ENCODE measurements around the gene NFS1. TPM values are rescaled to one million over a fixed set of nuclear protein-coding genes. Genes with fewer than 3 reads are reported as not detected.
"Not testable (repeated sequence)": the region's sequence is repeated elsewhere in the genome, so short reads cannot be mapped to it uniquely, and the experiment has no call there.

The NFS1 gene
- polyA plus RNA-seq, 3 donors = 16.9 to 34.6 (median 17.6) TPM

DNA sequence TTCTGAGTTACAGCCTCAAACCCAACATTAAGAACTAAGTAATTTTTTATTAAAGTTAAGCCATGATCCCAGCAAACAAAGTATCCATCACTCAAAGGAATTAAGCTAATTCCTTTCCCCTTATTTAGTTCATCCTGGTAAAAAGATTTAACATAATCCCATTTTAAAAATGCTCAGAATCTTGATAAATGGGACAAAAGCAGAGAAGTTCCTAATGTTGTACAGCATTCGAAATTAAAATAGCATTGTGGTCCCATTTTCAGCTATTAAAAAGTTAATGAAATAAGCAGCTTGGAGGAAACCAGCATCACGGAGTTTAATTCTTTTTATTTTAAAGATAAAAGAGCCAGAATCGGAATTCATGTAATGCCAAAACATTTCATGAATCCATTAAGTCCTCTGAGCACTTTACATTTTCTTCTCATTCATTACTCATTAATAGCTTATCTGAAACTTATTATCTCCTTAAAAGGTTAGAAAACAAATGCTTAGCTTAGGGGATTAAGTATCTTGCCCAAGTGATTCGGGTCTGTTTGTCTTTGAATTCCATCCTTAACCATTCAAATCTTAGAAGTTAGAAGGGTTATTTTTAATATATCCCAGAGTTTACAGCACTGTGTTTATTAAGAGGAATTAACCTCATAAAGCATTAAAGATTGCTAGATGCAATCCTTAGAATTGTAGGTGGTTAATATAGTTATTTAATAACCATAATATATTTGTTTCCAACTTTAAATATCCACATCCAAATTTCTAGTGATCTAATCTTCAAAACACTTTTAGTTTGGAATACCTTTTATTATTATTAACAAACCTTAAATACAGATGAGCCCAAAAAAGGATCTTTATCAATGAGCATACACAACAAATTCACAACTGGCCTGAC is 31.7 kb upstream of the NFS1 start:
- H3K27ac ChIP-seq (ENCODE audit: low read depth, low read length) = no peak overlapping the region
- WGBS, 3 donors = 25 to 56% (median 50%) methylated on average over 4 of the region's 4 CpGs

DNA sequence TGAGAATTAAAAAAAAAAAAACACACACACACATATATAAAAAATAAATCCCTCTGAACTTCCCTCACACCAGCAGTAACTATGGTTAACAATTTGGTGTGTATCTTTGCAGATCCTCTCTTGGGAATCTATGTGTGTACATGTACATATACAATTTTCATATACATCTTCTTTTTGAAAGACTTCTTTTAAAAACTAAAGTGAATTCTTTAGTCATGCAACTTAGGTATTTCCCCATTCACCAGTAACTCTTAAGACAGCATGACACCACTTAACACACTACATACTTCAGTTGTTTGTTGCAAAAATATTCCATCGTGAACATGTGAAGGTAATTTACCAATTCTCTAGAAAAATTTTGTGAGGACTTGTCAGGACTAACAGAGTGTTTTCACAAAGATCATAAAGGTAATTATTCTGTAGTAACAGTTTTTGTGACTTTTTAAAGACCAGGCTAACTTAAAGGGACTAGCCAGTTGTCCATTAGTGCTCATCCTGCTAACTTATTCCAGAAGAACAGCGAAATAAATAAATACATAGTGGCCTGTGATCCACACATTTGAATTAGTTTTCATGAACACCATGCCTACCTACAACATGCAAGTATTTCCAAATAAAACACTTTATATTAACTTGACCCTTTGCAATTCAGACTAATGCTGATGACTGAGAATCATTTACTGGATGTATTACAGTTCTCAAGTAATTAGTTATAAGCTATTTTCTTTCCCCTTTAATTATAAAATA is 30.9 kb upstream of the NFS1 start:
- 67 to 78% (median 77%) methylated on average over 2 of the region's 2 CpGs for WGBS, 3 donors
- H3K27ac ChIP-seq (ENCODE audit: low read depth, low read length) = no peak overlapping the region

GRCh38 chr20:35729283-35729807 is 30.2 kb upstream of the NFS1 start:
- 71 to 87% (median 80%) methylated on average over 7 of the region's 7 CpGs for WGBS, 3 donors

DNA sequence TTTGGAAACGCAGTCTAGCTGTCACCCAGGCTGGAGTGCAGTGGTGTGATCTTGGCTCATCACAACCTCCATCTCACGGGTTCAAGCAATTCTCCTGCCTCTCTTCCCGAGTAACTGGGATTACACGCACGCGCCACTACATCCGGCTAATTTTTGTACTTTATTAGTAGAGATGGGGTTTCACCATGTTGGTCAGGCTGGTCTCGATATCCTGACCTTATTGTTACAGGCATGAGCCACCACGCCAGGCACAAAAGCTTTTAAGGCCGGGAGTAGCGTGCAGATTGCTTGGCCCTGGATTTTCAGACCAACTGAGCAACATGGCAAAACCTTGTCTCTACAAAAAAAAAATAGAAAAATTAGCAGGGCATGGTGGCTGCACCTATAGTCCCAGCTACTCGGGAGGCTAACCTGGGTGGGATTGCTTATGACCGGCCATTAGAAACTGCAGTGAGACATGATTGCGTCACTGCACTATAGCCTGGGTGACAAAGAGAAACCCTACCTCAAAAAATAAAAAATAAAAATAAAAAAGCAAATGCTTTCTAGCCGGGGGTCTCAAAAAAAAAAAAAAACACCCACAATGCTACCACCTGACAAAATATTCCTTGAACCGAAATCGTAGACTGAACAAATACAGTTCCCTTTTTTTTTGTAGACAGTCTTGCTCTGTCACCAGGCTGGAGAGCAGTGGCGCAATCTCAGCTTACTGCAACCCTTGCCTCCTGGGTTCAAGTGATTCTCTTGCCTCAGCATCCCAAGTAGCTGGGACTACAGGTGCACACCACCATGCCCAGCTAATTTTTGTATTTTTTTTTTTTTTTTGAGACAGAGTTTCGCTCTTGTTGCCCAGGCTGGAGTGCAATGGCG is 27.9 kb upstream of the NFS1 start:
- WGBS, 3 donors = 87 to 96% (median 93%) methylated on average over 20 of the region's 20 CpGs
- H3K27ac ChIP-seq (ENCODE audit: low read depth, low read length) = no peak overlapping the region

More at GRCh38 chr20:35729283-35729807, 30.2 kb upstream of the NFS1 start:
- H3K27ac ChIP-seq (ENCODE audit: low read depth, low read length) = no peak overlapping the region

DNA sequence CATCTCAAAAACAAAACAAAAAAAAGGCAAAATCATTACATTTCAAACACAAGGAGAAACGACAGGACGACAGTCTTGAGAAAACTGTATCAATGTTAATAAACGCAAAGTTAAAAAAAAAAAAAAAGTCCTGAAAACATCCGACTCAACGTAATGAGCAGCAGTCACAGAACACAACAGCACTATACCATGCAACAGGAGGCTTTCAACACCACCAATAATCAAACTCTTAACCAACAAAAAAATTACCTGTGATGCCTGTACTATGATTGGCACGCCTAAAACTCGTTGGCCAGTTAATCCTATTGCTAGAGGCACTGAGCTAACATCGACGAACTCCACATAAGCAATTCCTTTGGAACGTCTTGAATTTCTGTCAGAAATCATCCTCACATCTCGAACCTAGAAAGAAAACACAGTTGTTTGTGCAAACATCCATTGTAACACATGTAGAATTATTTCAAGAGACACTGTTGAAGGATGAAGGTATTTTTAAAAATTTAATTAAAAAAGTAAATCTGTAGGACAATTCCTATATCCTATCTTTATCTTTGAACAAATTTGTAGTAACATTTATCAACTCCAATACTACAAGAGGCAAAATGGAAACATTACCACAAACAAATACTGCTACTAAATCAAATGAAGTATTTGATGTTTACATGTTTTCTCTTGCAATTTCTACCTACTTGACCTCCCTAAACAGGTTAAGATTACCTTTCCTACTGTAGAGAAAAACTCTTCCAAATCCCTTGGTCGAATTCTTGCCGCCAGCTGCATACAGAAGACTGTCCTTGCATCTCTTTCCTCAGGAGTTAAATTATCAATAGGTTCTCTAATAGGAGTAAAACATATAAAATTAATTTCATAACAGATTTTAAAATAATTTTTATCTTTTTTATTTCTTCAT is 25.4 kb upstream of the NFS1 start:
- WGBS, 3 donors = 83 to 88% (median 84%) methylated on average over 13 of the region's 13 CpGs
- no peak overlapping the region for H3K27ac ChIP-seq (ENCODE audit: low read depth, low read length)

DNA sequence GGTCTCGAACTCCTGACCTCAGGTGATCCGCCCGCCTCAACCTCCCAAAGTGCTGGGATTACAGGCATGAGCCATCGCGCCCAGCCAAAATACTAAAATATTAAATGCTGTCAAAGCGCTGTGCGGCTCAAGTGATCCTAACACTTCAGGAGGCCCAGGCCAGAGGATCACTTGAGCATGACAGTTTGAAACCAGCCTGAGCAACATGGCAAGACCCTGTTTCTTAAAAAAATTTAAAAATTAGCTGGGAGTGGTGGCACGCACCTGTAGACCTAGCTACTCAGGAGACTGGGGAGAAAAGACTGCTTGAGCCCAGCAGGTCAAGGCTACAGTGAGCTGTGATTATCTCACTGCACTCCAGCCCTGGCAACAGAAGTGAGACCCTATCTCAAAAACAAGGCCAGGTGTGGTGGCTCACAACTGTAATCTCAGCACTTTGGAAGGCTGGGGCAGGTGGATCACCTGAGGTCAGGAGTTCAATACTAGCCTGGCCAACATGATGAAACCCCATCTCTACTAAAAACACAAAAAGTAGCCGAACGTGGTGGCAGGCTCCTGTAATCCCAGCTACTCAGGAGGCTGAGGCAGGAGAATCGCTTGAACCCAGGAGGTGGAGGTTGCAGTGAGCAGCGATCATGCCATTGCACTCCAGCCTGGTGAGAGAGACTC is 24.6 kb upstream of the NFS1 start:
- 87 to 97% (median 96%) methylated on average over 12 of the region's 12 CpGs for WGBS, 3 donors
- H3K27ac ChIP-seq (ENCODE audit: low read depth, low read length) = not testable (repeated sequence)

- WGBS, 3 donors = 72 to 87% (median 77%) methylated on average over 4 of the region's 4 CpGs
Observed at GRCh38 chr20:35723275-35723639, 24.1 kb upstream of the NFS1 start.

DNA sequence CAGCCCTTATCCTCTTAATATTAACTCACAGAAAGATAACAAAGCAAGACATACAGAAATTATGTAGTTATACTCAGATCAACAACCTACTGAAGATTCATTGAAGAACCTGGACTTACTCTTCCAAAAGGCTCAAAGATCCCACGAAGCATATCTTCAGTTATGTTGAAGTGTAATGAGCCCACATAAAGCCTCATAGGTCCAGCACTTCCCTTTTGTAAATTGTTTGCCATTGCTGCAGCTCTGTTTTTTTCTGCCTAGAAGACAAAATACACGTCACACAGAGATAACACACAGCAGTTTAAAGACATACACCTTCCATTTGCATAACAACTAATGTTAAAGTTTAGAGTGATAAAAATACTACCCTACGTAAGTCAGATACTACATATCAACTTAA is 22.5 kb upstream of the NFS1 start:
- WGBS, 3 donors = 45 to 82% (median 78%) methylated on average over 3 of the region's 3 CpGs
- H3K27ac ChIP-seq (ENCODE audit: low read depth, low read length) = no peak overlapping the region

More at GRCh38 chr20:35723275-35723639, 24.1 kb upstream of the NFS1 start:
- H3K27ac ChIP-seq (ENCODE audit: low read depth, low read length) = not testable (repeated sequence)

DNA sequence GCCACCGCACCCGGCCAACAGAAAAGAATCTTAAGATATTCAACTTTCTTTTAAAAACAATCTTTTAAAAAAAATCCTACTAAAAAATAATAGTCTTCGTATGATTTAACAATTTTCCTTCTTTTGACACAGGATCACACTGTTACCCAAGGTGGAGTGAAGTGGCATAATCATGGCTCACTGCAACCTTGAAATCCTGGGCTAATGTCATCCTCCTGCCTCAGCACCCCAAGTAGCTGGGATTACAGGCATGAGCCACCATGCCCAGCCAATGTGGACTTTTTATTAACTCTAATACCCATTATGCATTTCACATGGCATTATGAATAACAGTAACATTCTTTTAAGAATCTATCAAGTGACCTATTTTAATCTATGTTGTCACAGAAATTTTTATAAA is 22.1 kb upstream of the NFS1 start:
- H3K27ac ChIP-seq (ENCODE audit: low read depth, low read length) = no peak overlapping the region
- WGBS, 3 donors = 82 to 92% (median 92%) methylated on average over 3 of the region's 3 CpGs

- H3K27ac ChIP-seq (ENCODE audit: low read depth, low read length) = no peak overlapping the region
- 90 to 95% (median 94%) methylated on average over 13 of the region's 13 CpGs for WGBS, 3 donors
Observed at GRCh38 chr20:35720165-35721123, 21.3 kb upstream of the NFS1 start.

- WGBS, 3 donors = 71 to 74% (median 73%) methylated on average over 8 of the region's 8 CpGs
- H3K27ac ChIP-seq (ENCODE audit: low read depth, low read length) = no peak overlapping the region
Observed at GRCh38 chr20:35719717-35720116, 20.6 kb upstream of the NFS1 start.

DNA sequence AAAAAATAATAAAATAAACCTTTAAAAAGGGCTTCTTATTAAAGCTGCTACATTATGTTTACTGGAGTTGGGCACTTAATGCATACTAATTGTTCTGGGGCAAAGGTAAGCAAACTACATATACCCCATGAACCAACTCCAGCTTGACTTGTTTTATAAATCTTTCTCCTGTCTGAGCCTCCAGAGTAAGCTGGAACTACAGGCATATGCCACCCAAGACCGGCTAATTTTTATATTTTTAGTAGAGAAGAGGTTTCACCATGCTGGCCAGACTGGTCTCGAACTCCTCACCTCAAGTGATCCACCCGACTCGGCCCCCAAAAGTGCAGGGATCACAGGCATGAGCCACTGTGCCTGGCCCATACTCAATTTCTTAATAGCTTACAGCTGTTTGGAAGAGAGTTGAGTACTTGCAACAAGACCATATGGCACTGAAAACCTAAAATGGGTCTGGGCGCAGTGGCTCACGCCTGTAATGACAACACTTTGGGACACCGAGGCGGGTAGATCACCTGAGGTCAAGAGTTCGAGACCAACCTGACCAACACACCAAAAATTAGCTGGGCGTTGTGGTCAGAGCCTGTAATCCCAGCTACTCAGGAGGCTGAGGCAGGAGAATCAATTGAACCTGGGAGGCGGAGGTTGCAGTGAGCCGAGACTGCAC is 20.0 kb upstream of the NFS1 start:
- no peak overlapping the region for H3K27ac ChIP-seq (ENCODE audit: low read depth, low read length)

DNA sequence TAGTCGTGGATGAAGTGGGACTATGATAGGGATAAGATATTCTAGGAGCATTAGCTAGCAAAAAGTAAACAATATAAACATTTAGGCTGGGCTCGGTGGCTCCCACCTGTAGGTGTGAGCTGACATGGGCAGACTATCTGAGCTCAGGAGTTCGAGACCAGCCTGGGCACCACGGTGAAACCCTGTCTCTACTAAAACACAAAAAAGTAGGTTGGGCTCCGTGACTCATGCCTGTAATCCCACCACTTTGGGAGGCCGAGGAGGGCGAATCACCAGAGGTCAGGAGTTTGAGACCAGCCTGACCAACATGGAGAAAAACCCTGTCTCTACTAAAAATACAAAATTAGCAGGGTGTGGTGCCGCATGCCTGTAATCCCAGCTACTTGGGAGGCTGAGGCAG is 19.2 kb upstream of the NFS1 start:
- WGBS, 3 donors = 88 to 92% (median 92%) methylated on average over 8 of the region's 8 CpGs
- H3K27ac ChIP-seq (ENCODE audit: low read depth, low read length) = not testable (repeated sequence)

More for the DNA sequence above, 20.0 kb upstream of the NFS1 start:
- 83 to 91% (median 88%) methylated on average over 12 of the region's 12 CpGs for WGBS, 3 donors

GRCh38 chr20:35716330-35716729 is 17.2 kb upstream of the NFS1 start:
- 94% methylated on average over 4 of the region's 4 CpGs for WGBS, 3 donors

GRCh38 chr20:35715652-35716051 is 16.5 kb upstream of the NFS1 start:
- 87 to 93% (median 89%) methylated on average over 2 of the region's 2 CpGs for WGBS, 3 donors

More at GRCh38 chr20:35716330-35716729, 17.2 kb upstream of the NFS1 start:
- H3K27ac ChIP-seq (ENCODE audit: low read depth, low read length) = no peak overlapping the region

More at GRCh38 chr20:35715652-35716051, 16.5 kb upstream of the NFS1 start:
- no peak overlapping the region for H3K27ac ChIP-seq (ENCODE audit: low read depth, low read length)

Measured in adipose tissue (tissue), 3 donors.